ENCODE measurements around the gene ZNF429.
A peak's percentile ranks its signal among the peaks of the same experiment; 100 is the strongest.
"Not testable (repeated sequence)": the region's sequence is repeated elsewhere in the genome, so short reads cannot be mapped to it uniquely, and the experiment has no call there.

ZNF429 gene

DNA sequence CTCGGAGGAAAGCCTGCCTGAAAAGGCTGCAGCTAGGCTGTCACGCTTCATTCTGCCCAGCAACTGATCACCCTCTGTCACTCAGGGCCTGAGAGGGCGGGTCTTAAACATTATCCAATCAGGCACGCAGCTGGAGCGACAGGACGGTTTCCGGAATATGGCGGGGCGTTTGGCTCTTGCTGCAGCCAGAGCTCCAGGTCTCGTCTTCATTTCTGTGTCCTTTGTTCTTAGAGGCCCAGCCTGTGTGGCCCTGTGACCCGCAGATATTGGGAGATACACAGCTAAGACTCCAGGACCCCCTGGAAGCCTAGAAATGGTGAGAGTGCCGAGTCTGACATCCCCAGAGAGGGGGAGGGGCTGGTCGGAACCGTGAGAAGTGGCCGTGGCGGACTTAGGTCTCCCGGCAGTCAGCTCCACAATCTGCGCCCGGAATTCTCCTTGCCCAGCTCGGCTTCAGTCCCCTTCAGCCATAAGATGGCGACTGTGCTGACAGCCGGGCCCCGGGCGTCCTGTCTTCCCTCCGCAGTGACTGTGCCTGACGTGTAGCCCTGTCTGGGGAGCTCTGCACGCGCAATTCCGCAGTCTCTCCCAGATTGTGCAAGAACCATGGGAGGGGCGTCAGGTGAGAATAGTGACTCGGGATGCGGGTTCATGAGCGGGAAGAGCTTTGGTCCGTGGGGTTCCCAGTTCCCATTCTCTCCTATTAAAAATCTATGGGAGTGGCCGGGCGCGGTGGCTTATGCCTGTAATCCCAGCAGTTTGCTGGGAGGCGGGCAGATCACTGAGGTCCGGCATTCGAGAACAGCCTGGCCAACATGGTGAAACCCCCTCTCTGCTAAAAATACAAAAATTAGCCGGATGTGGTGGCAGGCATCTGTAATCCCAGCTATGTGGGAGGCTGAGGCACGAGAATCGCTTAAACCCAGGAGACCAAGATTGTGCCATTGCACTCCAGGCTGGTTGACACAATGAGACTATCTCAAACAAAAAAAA, at the start of gene ZNF429:
Gene ZNF429 (plus strand): TSS at position 144 of the 993 bp plus-strand sequence. CDS start 170 bp downstream, at position 314.
- DNase-seq = peak; percentile 92

GRCh38 chr19:21460686-21461085, 44.7 kb upstream of the ZNF429 start:
- no peak for DNase-seq

GRCh38 chr19:21462540-21462939, 42.9 kb upstream of the ZNF429 start:
- no peak for DNase-seq

DNA sequence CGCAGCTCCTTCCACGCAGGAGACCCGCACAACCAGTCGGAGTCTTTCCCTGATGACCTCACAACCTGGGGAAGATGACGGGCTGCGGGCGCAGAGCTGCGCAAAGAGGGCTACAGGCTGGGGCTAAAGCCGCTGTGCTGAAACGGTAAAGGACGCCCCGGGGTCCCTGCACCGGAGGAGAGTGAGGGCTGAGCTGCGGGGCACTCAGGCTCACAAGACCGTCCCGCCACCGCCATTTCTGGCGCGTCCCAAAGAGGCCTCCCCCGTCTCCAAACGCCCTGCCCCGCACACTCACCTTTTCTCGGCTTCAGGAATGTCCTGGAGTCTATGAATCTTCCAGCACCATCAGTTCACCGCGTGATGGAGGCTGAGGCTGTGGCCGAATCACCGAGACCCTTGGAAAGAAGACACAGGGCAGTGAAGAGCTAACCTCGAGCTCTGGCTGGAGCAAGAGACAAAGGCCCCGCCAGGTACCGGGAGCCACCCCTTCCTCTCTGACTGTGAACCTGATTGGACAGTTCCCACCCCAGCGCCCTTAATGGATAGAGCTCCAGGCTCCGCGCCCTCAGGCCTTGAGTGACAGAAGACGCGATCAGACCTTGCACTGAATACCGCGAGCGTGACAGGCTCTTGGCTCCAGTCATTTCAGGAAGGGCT, 41.8 kb upstream of the ZNF429 start:
- DNase-seq = peak; percentile 81

DNA sequence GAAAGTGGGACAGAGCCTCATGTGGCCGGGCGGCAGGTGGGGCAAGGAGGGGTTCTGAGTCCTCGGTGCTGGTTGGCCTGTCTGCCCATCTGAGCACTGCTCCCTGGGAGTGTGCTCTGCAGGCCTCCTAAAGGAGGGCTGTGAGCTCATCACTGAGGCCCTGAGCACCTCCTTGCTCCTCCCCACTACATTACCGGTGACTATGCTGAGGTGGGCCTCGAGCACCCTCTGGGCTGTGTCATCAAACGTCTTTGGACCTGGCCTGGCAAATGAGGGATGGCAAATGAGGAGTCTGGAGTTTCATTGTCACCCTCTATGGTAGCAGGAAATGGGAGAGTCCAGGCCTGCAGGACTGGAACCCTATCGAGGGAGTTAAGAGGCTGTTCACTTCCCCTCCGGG, 38.8 kb upstream of the ZNF429 start:
- no peak for DNase-seq

- DNase-seq = no peak
Observed at GRCh38 chr19:21468791-21469190, 36.6 kb upstream of the ZNF429 start.

DNA sequence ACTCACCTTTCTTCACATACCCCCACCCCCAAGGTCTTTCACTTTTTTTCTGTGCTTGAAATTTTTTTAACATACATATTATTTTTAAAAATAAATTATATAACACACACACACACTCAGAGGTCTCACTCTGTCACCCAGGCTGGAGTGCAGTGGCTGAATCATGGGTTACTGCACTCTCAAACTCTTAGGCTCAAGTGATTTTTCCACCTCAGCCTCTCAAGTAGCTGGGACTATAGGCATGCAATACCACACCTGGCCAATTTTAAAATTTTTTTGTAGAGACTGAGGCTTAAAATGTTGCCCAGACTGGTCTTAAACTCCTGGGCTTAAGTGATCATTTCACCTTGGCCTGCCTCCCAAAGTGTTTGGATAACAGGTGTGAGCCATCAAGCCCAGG, 32.9 kb upstream of the ZNF429 start:
- DNase-seq = no peak

GRCh38 chr19:21474671-21475181, 30.7 kb upstream of the ZNF429 start:
- DNase-seq = no peak

GRCh38 chr19:21482361-21482760, 23.0 kb upstream of the ZNF429 start:
- DNase-seq = not testable (repeated sequence)

DNA sequence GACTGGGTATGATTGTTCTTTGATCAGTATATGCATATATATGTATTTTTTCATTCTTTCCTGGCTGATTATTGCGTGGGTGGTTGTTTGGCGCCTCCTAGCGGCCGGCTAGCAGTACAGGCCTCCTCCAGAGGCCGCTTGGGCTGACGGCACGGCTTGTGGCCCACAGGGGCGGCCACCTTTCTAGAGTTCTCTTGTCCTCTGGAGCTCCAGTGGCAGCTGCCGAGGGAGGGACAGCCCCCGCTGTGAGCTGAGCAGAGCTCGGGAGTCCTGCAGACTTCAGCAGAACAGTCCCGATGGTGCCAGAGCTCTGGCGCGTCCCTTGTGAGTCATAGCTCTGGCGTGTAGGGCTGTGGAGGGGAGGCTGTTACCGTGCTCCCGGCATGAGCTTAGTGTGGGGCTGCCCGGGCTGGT, 22.5 kb upstream of the ZNF429 start:
- DNase-seq = no peak

GRCh38 chr19:21483589-21484170, 21.7 kb upstream of the ZNF429 start:
- DNase-seq = no peak

DNA sequence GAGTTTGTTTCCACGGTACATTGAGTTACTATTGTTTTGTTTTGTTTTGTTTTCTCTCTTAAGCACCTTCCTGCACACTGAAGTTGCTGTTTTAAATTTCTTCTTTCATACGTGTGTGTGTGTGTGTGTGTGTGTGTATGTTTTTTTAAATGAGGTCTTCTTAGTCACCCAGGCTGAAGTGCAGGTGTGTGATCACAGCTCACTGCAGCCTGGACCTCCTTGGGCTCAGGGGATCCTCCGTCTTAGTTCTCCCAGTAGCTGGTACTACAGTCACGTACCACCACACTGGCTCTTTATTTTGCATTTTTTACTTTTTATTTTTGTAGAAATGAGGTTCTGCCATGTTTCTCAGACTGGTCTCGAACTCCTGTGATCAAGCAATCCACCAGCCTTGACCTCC, 20.8 kb upstream of the ZNF429 start:
- no peak for DNase-seq

DNA sequence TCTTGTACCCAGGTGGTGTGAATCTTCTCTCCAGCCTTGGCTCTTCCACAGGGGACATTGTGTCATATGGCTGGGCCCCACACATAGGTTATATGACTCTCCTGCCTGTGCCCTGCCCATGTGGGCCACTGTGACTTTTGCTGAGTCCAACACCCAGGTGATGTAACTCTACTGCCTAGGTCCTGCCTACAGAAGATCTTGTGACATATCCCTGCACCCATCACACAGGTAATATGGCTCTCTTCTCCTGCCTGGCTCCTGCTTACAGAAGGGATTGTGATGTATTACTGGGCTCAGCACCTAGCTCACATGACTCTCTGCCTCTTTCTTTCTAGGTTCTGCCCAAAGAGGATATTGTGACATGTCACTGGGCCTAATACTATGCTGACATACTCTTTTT, 19.5 kb upstream of the ZNF429 start:
- no peak for DNase-seq

DNA sequence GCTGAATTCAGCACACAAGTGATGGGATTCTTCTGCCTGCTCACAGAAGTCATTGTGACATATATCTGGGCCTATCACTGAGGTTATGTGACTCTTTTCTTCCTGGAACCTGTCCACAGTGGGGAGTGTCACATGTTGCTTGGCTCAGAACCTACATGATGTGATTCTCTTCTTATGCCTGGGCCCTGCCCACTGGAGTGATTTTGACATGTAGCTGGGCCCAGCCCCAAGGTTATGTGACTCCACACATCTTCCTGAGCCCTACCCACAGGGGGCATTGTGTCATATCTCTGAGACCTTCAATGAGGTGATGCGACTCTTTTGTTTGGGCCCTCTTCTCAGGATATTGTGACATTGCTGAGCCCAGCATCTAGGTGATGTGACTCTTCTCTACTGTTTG, 17.4 kb upstream of the ZNF429 start:
- DNase-seq = no peak

DNA sequence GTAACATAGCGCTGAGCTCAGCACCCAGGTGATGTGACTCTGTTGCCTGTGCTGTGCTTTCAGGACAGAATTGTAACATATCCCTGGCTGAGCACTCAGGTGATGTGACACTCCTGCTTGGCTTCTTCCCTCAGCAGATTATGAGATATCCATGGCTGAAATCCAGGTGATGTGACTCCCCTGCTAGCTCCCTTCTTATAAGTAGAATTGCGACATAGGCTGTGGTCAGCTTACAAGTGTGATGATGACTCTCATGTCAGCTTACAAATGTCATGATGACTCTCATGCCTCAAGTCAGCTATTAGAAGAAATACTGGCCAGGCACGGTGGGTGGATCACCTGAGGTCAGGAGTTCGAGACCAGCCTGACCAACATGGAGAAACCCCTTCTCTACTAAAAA, 14.3 kb upstream of the ZNF429 start:
- no peak for DNase-seq

GRCh38 chr19:21492947-21493906, 12.2 kb upstream of the ZNF429 start:
- no peak for DNase-seq

DNA sequence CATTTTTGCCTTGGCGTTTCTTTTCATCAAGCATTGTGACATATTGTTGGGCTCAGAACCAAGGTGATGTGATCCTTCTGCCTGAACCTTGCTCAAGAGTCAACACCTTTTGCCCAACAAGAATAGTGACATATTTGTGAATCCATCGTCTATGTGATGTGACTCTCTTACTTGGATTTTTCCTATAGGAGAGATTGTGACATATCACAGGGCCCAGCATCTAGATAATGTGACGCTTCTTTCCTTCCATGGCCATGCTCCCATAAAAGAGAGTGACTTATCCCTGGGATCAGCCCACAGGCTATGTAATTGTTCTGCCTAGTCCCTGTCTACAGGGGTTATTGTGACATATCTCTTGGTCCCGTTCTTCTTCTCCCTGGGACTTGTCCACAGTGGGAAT, 8.5 kb upstream of the ZNF429 start:
- DNase-seq = no peak

DNA sequence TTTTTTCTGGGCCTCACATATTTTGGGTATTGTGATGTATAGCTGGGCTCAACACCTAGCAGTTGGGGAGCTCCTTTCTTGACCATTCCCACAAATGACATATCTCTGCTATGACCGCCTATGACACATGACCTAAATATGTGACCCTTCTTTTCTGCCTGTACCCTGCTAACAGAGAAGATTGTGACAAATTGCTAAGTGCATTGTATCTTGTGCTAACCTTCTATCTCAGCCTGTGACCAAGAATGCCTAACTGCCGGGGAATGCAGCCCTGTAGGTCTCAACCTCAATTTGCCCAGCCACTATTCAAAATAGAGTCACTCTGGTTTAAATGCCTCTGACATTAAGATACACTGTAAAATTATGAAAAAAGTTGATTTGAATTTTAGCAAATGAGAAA, 6.8 kb upstream of the ZNF429 start:
- no peak for DNase-seq

- no peak for DNase-seq
Observed at GRCh38 chr19:21508198-21508597, 2.8 kb downstream of the ZNF429 start.

- DNase-seq = not testable (repeated sequence)
Observed at GRCh38 chr19:21511058-21511457, 5.7 kb downstream of the ZNF429 start.

GRCh38 chr19:21512609-21513008, 7.2 kb downstream of the ZNF429 start:
- DNase-seq = not testable (repeated sequence)

GRCh38 chr19:21513651-21514050, 8.2 kb downstream of the ZNF429 start:
- DNase-seq = no peak
